ENCODE data around the gene TMEM31. TPM values are rescaled to one million over a fixed set of nuclear protein-coding genes. Genes with fewer than 3 reads are reported as not detected.
"Not testable (repeated sequence)": the region's sequence is repeated elsewhere in the genome, so short reads cannot be mapped to it uniquely, and the experiment has no call there.

TMEM31 gene
- total RNA-seq, 2 donors from 2014 or later = not detected

DNA sequence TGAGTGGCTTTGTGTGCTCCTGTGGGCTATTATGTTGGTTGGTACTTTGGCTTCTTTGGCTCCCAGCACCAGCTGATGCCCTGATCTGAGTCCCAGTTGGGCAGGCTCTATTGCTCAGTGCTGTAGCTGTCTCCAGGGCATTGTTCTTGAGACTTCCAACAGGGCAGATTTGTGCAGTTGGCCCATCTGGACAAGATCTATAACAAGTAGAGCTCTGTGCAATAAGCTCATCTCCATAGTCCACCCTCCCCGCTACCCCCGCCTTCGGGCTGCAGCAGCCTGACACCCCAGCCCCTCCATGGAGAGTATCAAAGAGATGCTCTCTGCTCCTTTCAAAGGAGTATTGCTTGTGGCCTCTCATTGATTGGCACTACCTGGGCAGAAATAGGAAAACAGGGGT lies 5.8 kb upstream of the TMEM31 start:
- DNase-seq (ENCODE audit: low spot score) = no peak
- intact Hi-C loops (cut with DNase I) = no loop called here

DNA sequence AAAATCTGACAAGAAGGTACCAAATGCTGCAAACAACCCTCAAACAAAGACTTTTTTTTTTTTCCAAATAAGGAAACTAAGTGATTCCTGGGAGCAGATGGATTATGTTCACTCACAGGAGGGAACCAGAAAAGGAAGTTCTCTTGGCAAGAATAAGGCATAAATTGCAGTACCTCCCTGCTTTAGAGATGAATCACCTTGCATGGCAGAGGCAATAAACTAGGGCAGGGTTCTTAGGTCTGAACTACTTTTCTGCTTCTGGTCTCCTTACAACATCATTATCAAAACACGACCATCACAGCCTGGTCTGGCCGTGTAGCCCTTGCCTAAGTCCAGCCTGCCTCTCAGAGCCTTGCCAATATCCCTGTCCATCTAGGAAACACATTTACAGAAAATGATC lies 6.3 kb downstream of the TMEM31 start:
- intact Hi-C loops (cut with DNase I) = loop anchor here in 1 of 2 donors (10.0 kb wide), 1 partner anchor 98 kb away; no protein-coding TSS in a partner anchor
- no peak for DNase-seq (ENCODE audit: low spot score)

DNA sequence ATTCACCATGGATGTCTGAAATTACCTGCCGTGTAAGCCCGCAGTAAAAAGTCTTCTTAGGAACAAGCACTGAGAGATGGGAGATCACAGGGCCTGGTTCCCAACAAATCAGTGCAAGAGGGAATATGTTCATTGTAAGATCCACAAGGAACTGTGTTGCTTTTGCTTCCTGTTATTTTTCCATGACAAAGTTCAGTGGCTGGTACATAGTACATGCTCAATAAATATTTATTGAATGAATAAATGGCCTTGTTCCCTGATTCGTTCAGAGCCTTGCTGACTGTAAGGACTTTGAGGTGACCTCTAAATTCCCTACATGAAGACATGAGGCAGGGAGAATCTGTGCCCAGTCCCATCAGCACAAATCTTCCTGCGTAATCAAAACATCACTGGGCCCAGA lies 7.4 kb downstream of the TMEM31 start:
- DNase-seq (ENCODE audit: low spot score) = no peak
- intact Hi-C loops (cut with DNase I) = loop anchor here in 1 of 2 donors (10.0 kb wide), 1 partner anchor 97 kb away; no protein-coding TSS in a partner anchor

DNA sequence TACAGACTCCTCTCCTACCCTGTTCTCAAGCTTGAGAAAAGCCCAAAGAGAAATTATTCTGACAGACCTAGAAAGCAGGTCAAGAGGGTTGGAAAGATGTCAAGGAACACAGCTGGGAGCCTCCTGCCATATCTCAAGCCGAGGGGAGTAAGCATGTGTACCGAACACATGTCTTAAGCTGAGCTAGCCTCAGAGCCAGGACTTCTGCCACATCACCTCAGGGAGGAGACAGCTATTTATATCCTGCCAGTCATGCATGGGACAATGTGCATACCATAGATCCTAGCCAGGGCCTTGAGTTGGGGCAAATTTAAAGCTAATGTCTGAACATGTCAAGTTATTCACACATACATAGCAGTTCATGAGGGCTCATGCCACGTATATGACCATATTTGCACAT lies 11.8 kb downstream of the TMEM31 start:
- no peak for DNase-seq (ENCODE audit: low spot score)
- intact Hi-C loops (cut with DNase I) = no loop called here

DNA sequence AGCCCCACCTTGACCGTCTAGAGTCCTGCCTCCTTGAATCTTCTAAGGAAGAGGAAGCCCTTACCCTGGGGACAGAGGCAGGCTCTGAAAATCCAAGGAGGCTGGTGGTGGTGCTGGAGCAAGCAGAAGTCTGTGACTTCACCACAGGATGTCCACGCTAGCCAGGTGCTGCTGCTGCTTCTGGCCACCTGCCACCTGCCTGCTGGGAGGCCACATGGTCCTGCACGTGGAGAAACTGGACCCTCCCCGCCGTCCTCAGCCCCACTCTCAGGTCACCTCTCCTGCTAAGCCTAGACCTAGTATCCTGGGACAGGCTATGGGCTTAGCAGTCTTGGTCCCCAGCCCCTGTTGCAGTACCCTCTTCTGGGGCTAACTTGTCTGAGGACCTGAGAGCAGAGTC lies 15.8 kb downstream of the TMEM31 start:
- intact Hi-C loops (cut with DNase I) = no loop called here
- DNase-seq (ENCODE audit: low spot score) = no peak

DNA sequence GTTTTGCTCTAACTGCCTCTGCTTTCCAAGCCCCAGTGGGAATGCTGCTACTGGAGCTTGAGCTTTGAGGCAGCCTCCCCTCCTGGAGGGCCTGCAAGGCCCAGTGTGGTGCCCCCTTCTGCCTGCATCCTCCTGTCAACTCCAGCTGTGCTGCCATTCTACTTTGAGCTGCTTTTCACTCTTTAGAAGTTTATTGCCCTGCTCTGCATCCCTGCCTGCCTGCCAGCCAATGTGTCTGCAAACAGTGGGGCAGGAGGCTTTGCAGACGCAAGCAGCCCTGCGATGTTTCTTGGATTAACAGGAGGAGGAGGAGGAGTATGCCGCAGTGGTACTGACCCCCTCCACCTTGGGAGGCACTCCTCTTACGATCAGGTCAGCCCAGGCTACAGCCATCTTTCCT lies 16.4 kb downstream of the TMEM31 start:
- intact Hi-C loops (cut with DNase I) = no loop called here

DNA sequence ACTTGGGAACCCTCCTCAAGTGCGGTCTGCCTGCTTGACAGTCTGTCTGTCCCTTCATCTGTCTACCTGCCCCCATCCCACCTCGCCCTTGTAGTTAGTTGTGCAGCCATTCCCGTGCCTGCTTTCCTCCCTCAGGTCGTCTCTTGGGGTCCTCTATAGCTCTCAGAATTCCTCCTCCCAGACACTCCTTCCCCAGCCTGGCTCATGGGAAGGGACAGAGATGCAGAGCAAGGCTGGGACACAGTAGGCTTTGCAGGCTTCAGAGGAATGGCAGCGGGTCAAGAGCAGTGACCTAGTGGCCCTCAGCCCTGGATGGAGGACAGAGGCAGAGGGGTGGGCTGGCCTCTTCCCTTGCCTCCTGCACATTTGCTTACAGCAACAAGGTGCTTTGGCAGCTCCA lies 18.3 kb downstream of the TMEM31 start:
- intact Hi-C loops (cut with DNase I) = no loop called here
- DNase-seq (ENCODE audit: low spot score) = no peak

More for the DNA sequence above, 16.4 kb downstream of the TMEM31 start:
- no peak for DNase-seq (ENCODE audit: low spot score)

DNA sequence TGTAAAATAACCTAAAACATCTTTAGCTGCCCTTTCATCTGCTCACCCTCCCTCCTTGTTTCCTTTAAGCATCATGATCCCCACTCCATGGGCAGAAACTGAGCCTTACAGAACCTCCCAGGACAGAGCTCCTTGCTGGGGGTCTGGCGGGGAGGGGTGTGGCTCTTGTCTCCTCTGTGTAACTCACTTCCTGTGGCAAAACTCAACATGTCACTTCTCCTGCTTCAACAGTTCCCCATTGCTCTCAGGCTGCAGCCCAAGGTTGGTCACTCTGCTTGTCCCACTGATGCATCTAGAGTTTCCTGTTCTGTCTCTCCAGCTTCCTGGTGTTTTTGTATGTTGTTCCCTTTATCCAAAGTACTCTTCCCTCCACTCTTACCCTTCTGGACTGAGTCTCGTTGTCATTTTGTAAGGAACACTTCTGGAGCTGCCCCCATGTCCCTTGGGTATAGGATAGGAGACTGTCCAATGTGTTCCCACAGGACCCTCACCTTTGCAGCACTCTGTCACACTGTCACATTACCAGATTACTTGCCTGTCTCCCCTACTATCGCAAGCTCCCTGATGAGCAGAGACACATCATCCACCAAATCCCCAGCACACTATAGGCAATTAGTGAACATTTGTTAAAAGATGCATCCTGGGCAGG lies 19.6 kb downstream of the TMEM31 start:
- intact Hi-C loops (cut with DNase I) = no loop called here
- DNase-seq (ENCODE audit: low spot score) = no peak

DNA sequence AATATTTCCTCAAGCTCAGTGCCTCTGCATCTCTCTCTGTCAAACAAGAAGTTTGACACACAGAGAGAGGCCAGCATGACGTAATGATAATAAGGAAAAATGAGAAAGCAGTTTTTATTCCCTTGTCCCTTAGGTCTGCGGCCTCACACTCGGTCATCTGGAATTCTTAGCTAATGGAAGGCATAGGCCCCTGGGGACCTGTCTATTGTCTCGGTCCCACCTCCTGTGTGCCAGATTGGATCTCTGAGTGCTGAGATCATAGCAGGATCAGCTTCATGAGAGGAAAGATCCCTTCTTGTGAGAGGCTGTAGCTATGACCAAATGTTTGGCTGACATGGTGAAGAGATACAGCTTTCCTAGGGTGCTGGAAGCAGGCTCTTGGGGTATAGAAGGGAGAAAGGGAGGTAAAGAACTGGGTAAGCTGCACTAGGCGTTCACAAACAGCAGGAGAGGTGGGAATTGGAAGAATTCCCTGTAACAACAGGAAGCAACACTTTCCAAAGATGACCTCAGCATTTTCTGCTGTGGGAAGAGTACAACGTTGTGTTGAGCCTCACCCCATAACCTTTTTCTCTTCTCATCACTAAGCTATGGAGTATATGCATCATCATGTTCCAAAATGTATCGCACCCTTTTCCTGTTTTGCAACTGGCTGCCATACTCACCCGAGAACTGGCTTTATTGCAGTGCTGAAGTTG lies 20.2 kb downstream of the TMEM31 start:
- intact Hi-C loops (cut with DNase I) = no loop called here
- DNase-seq (ENCODE audit: low spot score) = no peak

DNA sequence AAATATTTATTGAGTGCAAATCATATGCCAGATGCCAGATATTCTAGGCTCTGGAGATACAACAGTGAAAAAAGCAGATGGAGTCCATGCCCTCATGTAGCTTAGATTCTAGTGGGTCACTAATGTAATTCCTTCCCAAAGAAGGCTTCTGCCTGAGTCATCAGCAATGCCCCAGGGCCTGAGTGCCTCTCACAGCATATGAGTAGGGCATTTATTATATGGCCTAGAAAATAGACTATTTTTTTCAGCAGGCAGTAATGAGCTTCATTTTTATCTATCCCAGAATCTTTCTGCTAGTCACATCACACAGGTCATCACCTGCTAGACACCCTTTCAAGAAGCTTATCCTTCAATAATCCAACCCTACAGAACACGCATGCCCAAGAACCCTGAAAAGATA lies 22.3 kb downstream of the TMEM31 start:
- intact Hi-C loops (cut with DNase I) = no loop called here
- DNase-seq (ENCODE audit: low spot score) = peak; percentile 0

DNA sequence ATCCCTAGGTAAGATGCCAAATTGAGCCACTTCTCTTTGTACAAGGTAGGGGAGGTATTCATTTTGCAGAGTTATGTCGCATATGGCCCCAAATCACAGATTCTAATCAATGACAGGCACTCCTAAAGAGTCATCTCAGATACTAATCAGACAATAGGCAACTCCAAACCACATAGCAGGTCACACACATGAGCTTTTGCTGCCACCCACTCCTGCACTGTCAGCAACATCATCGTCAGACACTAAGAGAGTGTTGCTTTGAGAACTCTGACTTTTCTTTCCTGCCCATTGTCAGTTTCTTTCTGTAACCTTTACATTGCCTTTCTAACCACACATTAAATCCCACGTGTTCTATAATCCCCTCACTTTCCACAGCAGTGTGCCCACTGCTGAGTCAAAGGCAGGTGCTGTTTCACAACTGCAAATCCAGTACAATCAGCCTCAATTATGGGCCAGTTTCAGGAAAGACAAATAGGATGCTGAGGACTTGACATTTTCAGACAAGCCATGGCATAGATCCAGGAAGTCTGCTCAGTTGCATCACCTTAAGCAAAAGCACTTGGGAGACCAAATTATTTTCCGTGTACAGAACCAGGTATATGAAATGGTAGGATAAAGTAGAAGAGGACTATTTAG lies 23.5 kb downstream of the TMEM31 start:
- intact Hi-C loops (cut with DNase I) = no loop called here
- peak; percentile 3 for DNase-seq (ENCODE audit: low spot score)

DNA sequence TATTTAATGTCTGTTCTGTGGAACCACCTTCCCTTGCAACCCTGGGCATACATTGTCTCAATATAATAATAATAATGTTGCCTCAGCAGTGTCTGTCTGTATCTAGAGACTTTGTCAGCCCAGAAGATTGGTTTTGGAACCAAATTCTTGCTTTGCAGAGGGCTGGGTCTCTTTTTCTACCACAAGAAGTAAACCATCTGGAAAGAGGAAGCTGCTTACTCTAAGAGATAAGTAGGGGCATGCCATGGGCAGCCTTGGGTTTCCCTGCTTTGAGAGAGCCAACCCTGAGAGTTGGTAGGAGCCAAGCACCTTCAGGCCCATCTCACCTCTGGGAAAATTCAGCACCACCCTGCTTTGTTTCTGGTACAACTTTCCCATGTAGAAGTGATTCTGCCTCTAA lies 27.0 kb downstream of the TMEM31 start:
- no peak for DNase-seq (ENCODE audit: low spot score)
- intact Hi-C loops (cut with DNase I) = no loop called here

DNA sequence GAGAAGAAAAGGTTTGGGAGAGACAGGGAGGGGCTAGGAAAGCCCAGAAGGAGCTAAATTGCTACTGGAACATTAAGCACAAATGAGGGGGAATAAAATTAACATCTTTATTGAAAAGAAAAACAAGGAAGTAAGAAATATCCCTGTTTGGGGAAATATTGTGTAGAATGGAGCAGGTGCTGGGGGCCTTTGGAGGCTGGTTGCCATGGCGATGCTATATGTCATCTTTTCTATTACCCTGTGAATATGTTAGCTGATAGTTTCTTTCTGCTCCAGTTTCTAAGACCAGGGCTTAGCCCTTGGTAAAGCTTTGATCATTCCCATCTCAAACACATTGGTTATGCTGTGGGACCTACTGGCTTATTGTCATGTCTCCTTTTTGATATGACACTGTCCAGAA lies 28.7 kb downstream of the TMEM31 start:
- intact Hi-C loops (cut with DNase I) = no loop called here
- no peak for DNase-seq (ENCODE audit: low spot score)

DNA sequence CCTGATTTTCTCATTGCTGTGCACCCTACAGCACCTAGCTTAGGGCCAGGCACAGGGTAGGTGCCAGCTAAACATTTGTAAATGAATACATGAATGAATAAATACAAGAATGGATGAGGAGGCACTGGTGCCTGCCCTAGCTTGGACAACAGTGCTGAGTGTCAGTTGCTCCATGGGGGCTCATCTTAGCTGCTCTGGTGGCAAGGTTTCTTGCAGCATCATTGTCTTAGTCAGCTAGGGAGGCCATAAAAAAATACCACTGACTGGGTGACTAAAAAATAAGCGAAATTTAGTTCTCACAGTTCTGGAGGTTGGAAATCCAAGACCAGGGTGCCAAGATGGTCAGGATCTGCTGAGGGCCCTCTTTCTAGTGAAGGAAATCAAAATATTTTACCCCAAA lies 31.2 kb downstream of the TMEM31 start:
- no peak for DNase-seq (ENCODE audit: low spot score)
- intact Hi-C loops (cut with DNase I) = no loop called here

DNA sequence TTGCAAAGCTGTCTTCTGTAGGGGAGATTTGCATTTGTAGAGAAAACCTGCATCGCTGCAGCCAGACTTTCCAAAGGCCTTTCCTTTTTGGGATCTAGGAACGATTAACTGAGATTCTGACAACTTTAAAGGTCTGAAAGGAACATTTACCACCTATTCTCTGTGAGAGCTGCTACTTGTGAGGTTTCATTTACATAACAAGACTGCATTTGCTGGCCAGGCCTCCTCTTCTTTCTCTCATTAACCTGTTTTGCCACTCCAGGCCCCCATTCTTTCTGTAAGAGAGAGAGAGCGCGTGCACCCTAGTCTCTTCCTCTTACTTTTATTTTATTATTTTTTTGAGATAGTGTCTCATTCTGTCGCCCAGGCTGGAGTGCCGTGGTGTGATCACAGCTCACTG lies 31.6 kb downstream of the TMEM31 start:
- intact Hi-C loops (cut with DNase I) = no loop called here
- no peak for DNase-seq (ENCODE audit: low spot score)

DNA sequence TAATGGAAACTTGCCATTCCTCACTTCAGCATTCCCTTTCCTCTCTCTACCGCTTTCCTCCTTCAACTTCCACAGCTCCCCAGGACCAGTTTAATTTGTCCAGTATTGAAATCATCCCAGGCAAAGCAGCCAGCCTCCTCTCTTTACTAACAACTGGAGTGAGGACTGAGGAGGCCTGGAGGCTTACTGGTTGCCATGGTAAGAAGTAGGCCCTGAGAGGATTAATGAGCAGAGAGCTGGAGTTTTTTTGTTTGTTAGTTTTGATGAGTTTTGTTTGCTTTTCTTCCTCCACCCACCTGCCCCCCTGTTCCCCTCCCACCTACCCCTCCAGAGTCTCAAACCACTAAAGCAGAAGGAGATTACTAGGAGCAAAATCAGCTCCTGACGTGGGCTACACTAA lies 36.5 kb downstream of the TMEM31 start:
- intact Hi-C loops (cut with DNase I) = no loop called here
- DNase-seq (ENCODE audit: low spot score) = peak; percentile 0

DNA sequence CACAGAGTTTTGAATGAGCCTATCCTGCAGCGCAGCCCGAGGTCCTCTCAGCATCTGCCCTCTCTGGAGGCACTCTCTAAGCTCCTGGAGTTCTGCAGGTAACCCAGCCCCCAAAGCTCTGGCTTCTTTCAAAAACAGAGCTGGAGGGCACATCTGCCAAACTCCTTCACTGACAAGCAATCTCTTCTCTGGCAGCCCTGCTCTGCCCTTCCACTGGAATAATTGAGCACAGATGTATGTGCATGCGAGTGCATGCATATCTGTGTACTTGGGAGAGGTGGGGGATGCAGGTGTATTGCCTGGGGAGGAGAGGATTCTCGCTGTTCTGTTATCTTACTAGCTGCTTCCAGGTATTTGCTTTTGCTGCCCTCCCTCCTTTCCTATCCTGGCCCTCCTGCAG lies 43.7 kb downstream of the TMEM31 start:
- intact Hi-C loops (cut with DNase I) = no loop called here
- DNase-seq (ENCODE audit: low spot score) = no peak

DNA sequence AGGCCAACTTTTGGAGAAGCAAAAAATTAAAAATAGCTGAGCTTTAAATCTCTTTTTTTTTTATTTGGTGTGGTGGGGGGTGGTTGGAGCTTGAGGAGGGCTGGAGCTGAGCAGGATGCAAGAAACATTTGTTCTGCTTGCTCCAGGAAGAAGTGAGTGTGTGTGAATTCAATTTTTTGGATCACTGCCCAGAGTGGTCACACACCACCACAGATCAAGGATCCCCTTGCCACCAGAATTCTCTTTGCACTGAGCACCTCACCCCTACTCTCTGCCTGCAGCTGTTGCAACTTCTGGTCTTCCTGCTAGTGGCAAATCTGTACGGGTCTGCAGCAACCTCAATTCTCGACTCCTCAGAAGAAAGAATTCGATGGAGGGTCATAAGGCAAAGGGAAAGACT lies 46.0 kb downstream of the TMEM31 start:
- intact Hi-C loops (cut with DNase I) = no loop called here
- no peak for DNase-seq (ENCODE audit: low spot score)

DNA sequence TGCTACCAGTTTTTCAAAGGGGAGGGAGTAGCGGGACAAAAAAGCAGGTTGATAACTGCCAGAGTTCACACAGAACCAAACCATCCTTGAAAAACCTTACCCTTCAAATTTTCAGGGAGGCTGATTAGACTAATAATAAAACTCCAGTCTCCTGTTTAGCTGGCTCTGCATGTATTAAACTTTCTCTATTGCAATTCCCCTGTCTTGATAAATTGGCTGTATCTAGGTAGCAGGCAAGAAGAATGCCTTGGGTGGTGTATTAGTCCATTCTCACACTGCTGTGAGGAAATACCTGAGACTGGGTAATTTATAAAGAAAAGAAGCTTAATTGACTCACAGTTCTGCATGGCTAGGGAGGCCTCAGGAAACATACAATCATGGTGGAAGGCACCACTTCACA lies 47.8 kb downstream of the TMEM31 start:
- intact Hi-C loops (cut with DNase I) = no loop called here
- no peak for DNase-seq (ENCODE audit: low spot score)

DNA sequence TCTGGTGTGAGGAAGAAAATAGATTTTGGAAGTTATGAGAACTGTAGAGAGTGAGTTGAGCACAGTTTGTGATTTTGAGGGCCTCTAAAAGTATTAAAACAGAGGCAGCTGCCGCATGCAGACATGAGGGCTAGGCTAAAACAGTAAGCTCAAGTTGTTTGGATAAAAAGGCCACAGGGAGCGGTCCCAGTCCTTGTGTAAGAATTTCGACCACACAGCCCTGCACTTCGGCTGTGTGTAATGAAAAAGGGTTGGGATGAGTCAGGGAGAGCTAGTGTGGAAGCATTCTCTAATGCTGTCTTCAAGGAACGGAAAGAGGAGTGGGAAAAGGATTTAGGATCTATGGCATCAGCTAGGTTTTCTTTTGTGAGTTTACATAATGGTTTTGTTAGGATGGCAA lies 52.8 kb downstream of the TMEM31 start:
- DNase-seq (ENCODE audit: low spot score); intact Hi-C loops (cut with DNase I): not testable (repeated sequence)

All from posterior vena cava (tissue), 2 donors.